Skeletal muscle satellite cell (primary cell): ENCODE data around the gene THRB. TPM values are rescaled to one million over a fixed set of nuclear protein-coding genes. Genes with fewer than 3 reads are reported as not detected.

Experiments used
- H3K27me3 ChIP-seq: 2 replicates; pipeline ENCODE4 v1.7.0; 2013; ENCODE audit warnings: low read length; ENCODE audit not compliant: control insufficient read depth, insufficient read depth
- H3K36me3 ChIP-seq: 2 replicates; pipeline ENCODE4 v1.7.0; 2013; ENCODE audit warnings: mild to moderate bottlenecking, control low read depth, low read length; ENCODE audit not compliant: insufficient read depth
- H3K4me1 ChIP-seq: 2 replicates; pipeline ENCODE4 v1.7.0; 2013; ENCODE audit warnings: low read length; ENCODE audit not compliant: control insufficient read depth, insufficient read depth
- H3K4me2 ChIP-seq: 2 replicates; pipeline ENCODE4 v1.7.0; 2013; ENCODE audit warnings: mild to moderate bottlenecking, low read length
- H3K4me3 ChIP-seq: 2 replicates; pipeline ENCODE4 v1.7.0; 2013; ENCODE audit warnings: low read length
- H3K9ac ChIP-seq: 2 replicates; pipeline ENCODE4 v1.7.0; 2013; ENCODE audit warnings: mild to moderate bottlenecking, low read depth, low read length, moderate library complexity
- H3K9me3 ChIP-seq: replicated peaks from 2 replicates; pipeline ENCODE4 v1.7.0; 2013; ENCODE audit warnings: mild to moderate bottlenecking, control low read depth, low read length
- small RNA-seq: library from RNA; depleted of rRNA; stranded (forward); fragments of <200 nt; gene quantifications from one replicate; pipeline ENCODE3, GENCODE V24; 2012

Gene THRB

GRCh38 chr3:24086206-24086605 is 408.4 kb downstream of the THRB start:
- H3K9ac ChIP-seq = no peak overlapping the region
- H3K4me2 ChIP-seq = no peak overlapping the region
- H3K27me3 ChIP-seq = no peaks in the 10 kb centered on the region
- H3K36me3 ChIP-seq = no peaks in the 10 kb centered on the region
- no peak overlapping the region for H3K4me3 ChIP-seq
- H3K9me3 ChIP-seq = no peaks in the 10 kb centered on the region
- no peaks in the 10 kb centered on the region for H3K4me1 ChIP-seq

- H3K9me3 ChIP-seq = no peaks in the 10 kb centered on the region
Observed at GRCh38 chr3:24072193-24072592, 422.5 kb downstream of the THRB start.

DNA sequence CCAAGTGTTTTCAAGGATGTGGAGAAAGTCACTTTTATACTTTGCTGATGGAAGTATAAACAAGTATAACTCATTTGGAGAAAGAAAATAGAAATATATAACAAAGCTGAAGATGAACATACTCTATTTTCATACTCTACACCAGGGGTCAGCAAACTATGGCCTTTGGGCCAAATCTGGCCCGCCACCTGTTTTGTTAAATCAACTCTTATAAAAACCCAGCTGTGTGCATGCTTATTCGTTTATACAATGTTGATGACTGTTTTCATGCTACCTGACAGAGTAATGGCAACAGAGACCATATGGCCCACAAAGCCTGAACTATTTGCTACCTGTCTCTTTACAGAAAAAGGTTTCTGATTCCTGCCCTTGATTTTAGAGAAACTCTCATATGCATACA is 425.6 kb downstream of the THRB start:
- Histone ChIP-seq H3K4me1 (no peaks in the 10 kb centered on the region), H3K4me3 (no peak overlapping the region), H3K9me3 (no peaks in the 10 kb centered on the region), H3K9ac (no peak overlapping the region), H3K36me3 (no peaks in the 10 kb centered on the region), H3K4me2 (no peak overlapping the region), H3K27me3 (no peaks in the 10 kb centered on the region)

More at GRCh38 chr3:24072193-24072592, 422.5 kb downstream of the THRB start:
- Histone ChIP-seq H3K27me3 (no peaks in the 10 kb centered on the region), H3K4me2 (no peak overlapping the region), H3K36me3 (no peaks in the 10 kb centered on the region), H3K9ac (no peak overlapping the region), H3K4me3 (no peak overlapping the region), H3K4me1 (no peaks in the 10 kb centered on the region)

GRCh38 chr3:24067483-24067882 is 427.2 kb downstream of the THRB start:
- no peak overlapping the region for H3K4me3 ChIP-seq
- H3K9ac ChIP-seq = no peak overlapping the region
- H3K27me3 ChIP-seq = no peaks in the 10 kb centered on the region
- H3K4me2 ChIP-seq = no peak overlapping the region
- H3K36me3 ChIP-seq = no peaks in the 10 kb centered on the region
- no peaks in the 10 kb centered on the region for H3K9me3 ChIP-seq
- no peaks in the 10 kb centered on the region for H3K4me1 ChIP-seq

Small RNA genes lying within 50 kb of the gene (small RNA-seq; reads per million reads assigned to genes)
- gene MIR4792 = not detected
